GM18861 (cell line): ENCODE data around the gene PFDN1.

Experiments used
- ATAC-seq: cut with Tn5 transposase; IDR thresholded peaks from one replicate; pipeline ENCODE4 v1.9.1; 2021; ENCODE audit not compliant: unreplicated experiment

Gene PFDN1

GRCh38 chr5:140329739-140330481 lies 27.0 kb upstream of the PFDN1 start:
- ATAC-seq = no peak

- no peak for ATAC-seq
Observed at GRCh38 chr5:140328036-140328764, 25.3 kb upstream of the PFDN1 start.

- ATAC-seq = no peak
Observed at GRCh38 chr5:140327589-140327988, 24.7 kb upstream of the PFDN1 start.

GRCh38 chr5:140325486-140325885 lies 22.6 kb upstream of the PFDN1 start:
- ATAC-seq = no peak

- no peak for ATAC-seq
Observed at GRCh38 chr5:140324617-140325241, 21.8 kb upstream of the PFDN1 start.

GRCh38 chr5:140324041-140324600 lies 21.2 kb upstream of the PFDN1 start:
- no peak for ATAC-seq

- ATAC-seq = no peak
Observed at GRCh38 chr5:140322751-140323731, 20.1 kb upstream of the PFDN1 start.

- no peak for ATAC-seq
Observed at GRCh38 chr5:140321796-140322195, 18.9 kb upstream of the PFDN1 start.

GRCh38 chr5:140319833-140320232 lies 16.9 kb upstream of the PFDN1 start:
- ATAC-seq = no peak

GRCh38 chr5:140318792-140319191 lies 15.9 kb upstream of the PFDN1 start:
- no peak for ATAC-seq

GRCh38 chr5:140317859-140318258 lies 15.0 kb upstream of the PFDN1 start:
- ATAC-seq = no peak

- ATAC-seq = no peak
Observed at GRCh38 chr5:140312791-140313189, 9.9 kb upstream of the PFDN1 start.

- no peak for ATAC-seq
Observed at GRCh38 chr5:140312067-140312790, 9.3 kb upstream of the PFDN1 start.

GRCh38 chr5:140311011-140311467 lies 8.1 kb upstream of the PFDN1 start:
- no peak for ATAC-seq

- no peak for ATAC-seq
Observed at GRCh38 chr5:140310434-140310833, 7.5 kb upstream of the PFDN1 start.

- ATAC-seq = no peak
Observed at GRCh38 chr5:140309706-140310249, 6.9 kb upstream of the PFDN1 start.

GRCh38 chr5:140305471-140305870 lies 2.6 kb upstream of the PFDN1 start:
- no peak for ATAC-seq

GRCh38 chr5:140303966-140304365 lies 1.1 kb upstream of the PFDN1 start:
- no peak for ATAC-seq

- ATAC-seq = no peak
Observed at GRCh38 chr5:140301136-140301535, 1.8 kb downstream of the PFDN1 start.
